DMS79 treated with DMSO at 0.1 percent for 48 hours (cell line): Measurements from ENCODE around the gene DDX39B.
"Not testable (repeated sequence)": the region's sequence is repeated elsewhere in the genome, so short reads cannot be mapped to it uniquely, and the experiment has no call there.

Experiments used
- DNase-seq: peaks from one replicate; lab custom pipeline; 2025; lab: John Stamatoyannopoulos, UW

The DDX39B gene

GRCh38 chr6:31541658-31542521, at the start of gene DDX39B:
DDX39B (minus strand) TSS chr6:31542003; CDS start chr6:31540532, 1,471 bp downstream.
- peak; percentile 97 for DNase-seq

DNA sequence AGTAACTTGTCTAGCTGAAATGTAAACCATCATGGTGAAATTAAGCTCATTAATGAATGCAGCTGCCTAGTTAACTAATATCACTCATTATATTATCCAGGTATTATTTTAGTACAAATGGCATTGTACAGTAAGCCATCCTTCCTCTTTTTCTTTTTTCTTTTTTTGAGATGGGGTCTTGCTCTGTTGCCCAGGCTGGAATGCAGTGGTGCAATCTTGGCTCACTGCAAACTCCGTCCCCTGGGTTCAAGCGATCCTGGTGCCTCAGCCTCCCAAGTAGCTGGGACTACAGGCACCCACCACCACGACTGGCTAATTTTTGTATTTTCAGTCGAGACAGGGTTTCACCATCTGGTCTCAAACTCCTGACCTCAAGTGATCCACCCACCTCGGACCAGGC, 48.9 kb upstream of the DDX39B start:
- not testable (repeated sequence) for DNase-seq

DNA sequence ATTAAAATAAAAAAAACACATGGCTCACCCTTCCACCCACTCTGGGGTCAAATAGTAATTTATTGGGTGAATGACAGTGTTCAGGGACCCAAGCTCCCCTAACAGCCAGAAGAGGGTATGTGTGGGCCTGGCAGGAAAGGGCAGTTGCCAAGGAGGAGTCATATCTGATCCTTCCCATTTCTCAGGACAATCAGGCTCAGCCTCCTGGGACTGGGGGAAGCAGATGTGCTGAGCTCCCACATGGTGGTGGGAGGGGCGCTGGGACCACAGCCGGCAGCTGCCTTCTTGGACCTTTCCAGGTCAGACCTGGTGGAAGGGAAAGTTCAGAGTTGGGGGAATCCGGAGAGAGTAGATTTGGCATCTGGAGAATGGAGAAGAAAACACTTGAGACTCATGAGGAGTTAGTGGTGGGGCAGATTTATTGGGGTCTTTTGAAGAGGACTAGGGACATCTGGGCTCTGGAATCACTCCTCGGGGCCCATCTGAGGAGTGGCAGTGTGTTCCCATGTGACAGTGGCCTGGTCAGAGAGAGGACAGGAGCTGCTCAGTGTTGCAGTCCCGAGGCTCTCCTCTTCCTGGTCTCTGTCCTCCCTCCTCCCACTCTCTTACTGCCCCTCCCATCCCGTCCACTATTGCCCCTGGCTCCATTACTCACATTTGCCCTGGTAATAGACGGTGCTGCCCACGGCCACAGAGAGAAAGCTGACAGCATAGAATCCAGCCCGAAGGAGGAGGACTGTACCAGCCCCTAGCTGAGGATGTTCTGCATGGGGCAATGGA, 47.3 kb upstream of the DDX39B start:
- no peak for DNase-seq

DNA sequence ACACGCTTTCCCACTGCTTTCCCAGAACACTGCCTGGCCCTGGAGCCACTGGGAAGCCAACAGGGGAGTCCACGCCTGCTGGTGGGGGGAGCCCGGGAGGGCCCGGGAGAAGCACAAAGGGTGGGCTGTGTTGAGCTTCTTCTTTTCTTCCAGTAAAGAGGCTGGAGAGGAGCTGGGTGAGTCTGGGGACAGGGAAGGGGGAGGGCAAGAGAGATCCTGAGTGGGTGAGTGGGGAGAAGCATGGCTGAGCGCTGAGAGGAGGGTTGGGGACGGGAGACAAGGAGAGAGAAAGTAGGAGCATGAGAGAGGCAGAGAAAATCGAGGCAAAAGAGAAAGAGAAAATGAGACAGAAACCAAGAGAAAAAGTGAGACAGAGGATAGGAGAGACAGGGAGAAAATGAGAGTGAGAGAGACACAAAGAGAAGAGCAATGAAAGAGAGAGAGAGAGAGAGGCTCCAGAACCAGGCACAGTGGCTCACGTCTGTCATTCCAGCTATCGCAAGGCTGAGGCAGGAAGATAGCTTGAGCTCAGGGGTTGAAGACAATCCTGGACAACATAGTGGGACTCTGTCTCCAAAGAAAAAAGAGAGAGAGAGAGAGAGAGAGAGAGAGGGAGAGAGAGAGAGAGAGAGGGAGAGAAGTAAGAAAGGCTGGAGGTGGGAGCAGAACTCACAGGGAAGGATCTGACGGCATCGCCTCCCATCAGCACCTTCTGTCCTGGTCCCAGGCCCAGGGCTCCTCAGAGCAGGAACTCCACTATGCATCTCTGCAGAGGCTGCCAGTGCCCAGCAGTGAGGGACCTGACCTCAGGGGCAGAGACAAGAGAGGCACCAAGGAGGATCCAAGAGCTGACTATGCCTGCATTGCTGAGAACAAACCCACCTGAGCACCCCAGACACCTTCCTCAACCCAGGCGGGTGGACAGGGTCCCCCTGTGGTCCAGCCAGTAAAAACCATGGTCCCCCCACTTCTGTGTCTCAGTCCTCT, 46.3 kb upstream of the DDX39B start:
- no peak for DNase-seq

- DNase-seq, result no peak
Observed at GRCh38 chr6:31586599-31587281, 44.9 kb upstream of the DDX39B start.

GRCh38 chr6:31586008-31586407, 44.2 kb upstream of the DDX39B start, which contains the start of gene LST1:
LST1 (plus strand) TSS chr6:31586277; CDS start chr6:31587300, 1,023 bp downstream.
- DNase-seq, result no peak

DNA sequence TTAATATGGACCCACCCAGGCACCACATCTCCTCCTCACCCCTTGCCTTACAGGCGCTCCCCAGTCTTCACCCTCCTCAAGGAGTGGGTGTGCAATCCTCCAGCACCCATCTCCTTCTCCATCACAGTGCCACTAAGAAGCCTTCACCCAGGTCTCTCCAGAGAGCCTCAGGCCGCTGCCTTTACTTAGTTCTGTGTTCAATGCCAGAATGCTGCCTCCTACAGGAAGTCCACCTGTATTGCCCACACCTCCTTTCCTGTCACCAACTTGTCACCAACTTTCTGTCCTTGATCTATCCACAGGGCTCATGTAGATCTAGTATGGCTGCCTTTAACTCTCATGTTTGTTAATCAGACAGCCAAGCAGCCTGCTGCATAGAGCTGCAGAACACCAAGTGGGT, 43.7 kb upstream of the DDX39B start:
- DNase-seq, result no peak

GRCh38 chr6:31582230-31582643, 40.4 kb upstream of the DDX39B start, which contains the start of gene LTB:
LTB (minus strand) TSS chr6:31582424; CDS start chr6:31582417, 7 bp downstream.
- no peak for DNase-seq

DNA sequence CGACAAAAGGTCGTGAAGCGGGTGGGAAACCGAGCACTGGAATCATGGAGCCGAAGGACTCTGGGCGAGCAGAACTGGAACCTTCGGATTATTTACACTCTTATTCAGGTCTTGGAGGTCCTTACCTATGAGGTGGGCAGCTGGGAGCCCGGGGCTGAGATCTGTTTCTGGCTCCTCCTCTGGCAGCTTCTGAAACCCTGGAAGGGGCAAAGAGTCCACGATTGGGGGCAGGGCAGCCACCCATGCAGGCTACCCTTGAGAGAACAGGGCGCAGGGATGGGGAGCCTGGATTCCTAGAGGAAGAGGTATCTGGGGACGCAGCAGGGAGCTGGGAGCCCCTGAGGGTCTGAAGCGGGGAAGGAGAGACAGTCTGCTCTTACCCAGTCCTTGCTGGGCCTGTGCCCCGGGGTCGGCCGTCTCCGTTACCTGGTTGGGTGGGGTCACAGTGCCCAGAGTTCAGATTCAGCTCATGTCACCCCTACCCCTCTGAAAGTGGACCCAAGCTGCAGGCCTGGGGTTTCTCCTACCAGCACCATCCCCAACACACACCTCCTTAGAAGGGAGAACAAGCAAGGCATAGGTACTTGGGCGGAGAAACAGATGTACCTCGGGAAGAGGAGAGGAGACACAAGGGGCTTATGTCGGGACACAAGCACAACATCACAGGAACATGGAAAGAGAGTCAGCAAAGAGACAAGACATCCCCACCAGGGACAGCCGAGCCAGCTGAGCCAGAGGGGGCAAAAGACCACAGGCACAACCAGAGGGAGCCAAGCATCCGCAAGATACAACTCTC, 39.8 kb upstream of the DDX39B start:
- no peak for DNase-seq

GRCh38 chr6:31580807-31581433, 39.1 kb upstream of the DDX39B start:
- DNase-seq, result peak; percentile 60

DNA sequence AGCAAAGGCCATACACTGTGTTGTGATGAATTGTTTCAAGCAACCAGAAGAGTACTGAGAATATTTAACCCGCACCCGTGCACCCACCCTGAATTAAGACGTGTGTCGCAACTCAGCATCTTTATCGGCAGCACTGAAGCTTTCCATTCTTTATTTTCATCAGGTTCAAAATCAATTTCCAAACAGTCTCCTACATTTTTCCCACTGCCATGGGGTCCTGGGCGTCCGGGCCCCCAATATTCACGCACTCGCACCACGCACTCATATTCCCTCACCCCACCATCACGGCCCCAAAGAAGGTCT, 38.6 kb upstream of the DDX39B start:
- no peak for DNase-seq

DNA sequence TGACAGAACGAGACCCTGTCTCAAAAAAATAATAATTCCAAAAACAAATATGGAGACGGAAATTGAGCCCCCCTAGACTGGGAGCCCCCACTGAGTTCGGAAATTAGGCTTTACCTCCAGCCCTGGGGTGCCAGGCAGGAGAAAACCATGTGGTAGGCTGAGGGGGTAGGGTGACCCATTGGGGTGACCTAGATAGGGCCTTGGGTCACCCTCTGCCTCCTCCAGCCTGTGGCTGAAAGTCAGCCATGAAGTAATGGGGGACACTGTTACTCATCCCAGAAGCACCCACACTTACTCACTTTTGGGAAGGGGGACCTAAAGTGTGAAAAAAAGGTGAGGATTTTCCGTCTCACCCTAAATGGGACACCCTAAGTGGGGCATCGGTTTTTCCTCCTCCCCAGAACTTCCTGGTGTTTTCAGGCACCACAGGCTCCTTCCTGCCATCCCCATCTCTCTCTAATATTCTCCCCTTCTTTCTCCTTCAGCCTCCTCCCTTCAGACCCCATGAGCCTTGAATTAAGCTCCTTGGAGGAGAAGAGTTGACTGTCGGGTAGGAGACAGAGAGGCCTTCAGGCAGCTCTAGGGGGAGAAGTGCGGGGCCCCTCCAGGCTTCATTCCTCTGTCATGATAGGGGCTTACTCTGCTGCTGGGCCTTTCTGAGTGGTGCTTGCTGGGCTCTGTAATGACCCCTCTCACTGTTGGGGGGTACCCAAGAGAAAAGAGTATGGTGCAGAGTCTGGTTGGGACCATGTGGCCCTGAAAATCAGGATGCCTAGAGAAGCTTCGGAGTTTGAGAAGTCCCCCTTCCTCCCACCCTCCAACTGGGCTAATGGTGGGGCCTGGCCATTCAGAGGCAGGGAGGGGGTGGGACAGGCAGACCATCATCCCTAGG, 38.0 kb upstream of the DDX39B start:
- no peak for DNase-seq

DNA sequence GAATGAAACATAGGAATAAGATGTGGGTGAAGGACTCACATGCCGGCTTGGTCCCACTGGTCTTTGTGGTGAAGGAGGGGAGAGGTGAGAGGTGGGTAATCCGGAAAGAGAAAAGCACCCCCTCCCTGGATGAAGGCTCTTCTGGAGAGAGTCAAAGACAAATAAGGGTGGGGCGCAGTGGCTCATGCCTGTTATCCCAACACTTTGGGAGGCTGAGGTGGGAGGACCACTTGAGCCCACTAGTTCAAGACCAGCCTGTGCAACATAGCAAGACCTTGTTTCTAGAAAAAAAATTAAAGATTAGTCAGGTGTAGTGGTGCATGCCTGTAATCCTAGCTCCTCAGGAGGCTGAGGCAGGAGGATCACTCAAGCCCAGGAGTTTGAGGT, 37.3 kb upstream of the DDX39B start:
- DNase-seq, result no peak

- DNase-seq, result no peak
Observed at GRCh38 chr6:31578184-31579118, 36.6 kb upstream of the DDX39B start.

GRCh38 chr6:31577579-31577966, 35.8 kb upstream of the DDX39B start:
- no peak for DNase-seq

GRCh38 chr6:31576897-31577578, 35.2 kb upstream of the DDX39B start:
- no peak for DNase-seq
